GM10266 (cell line): Measurements from ENCODE around the gene ZFR.
"Not testable (repeated sequence)": the region's sequence is repeated elsewhere in the genome, so short reads cannot be mapped to it uniquely, and the experiment has no call there.

Experiments
- DNase-seq: peaks from one replicate; pipeline ENCODE4 v3.0.0; 2012; ENCODE audit errors: extremely low spot score
- CTCF ChIP-seq: IDR thresholded peaks from 2 replicates; pipeline ENCODE4 v1.5.1; 2012; ENCODE audit warnings: mild to moderate bottlenecking, low read depth; ENCODE audit not compliant: control insufficient read depth, insufficient read depth; ENCODE audit errors: missing control alignments

Gene ZFR

GRCh38 chr5:32379421-32379820 lies 65.1 kb downstream of the ZFR start:
- no peak for TF ChIP-seq CTCF
- no peak for DNase-seq

GRCh38 chr5:32378966-32379365 lies 65.6 kb downstream of the ZFR start:
- DNase-seq: no peak
- no peak for TF ChIP-seq CTCF

- no peak for TF ChIP-seq CTCF
- DNase-seq: no peak
Observed at GRCh38 chr5:32369542-32370155, 74.9 kb downstream of the ZFR start.

- no peak for DNase-seq
- TF ChIP-seq CTCF: no peak
Observed at GRCh38 chr5:32369032-32369431, 75.5 kb downstream of the ZFR start.

- not testable (repeated sequence) for DNase-seq
Observed at GRCh38 chr5:32367271-32367670, 77.3 kb downstream of the ZFR start.

- TF ChIP-seq CTCF: no peak
- DNase-seq: no peak
Observed at GRCh38 chr5:32365623-32366022, 78.9 kb downstream of the ZFR start.

- no peak for TF ChIP-seq CTCF
- no peak for DNase-seq
Observed at GRCh38 chr5:32363030-32363429, 81.5 kb downstream of the ZFR start.

GRCh38 chr5:32362527-32362926 lies 82.0 kb downstream of the ZFR start:
- DNase-seq: no peak
- no peak for TF ChIP-seq CTCF
